HS-27A (cell line): Measurements from ENCODE around the gene KDELR3.

ENCODE experiments used
- DNase-seq: peaks from one replicate; pipeline ENCODE4 v3.0.0-alpha.2; 2012; ENCODE audit warnings: low read depth, missing footprints

The KDELR3 gene

DNA sequence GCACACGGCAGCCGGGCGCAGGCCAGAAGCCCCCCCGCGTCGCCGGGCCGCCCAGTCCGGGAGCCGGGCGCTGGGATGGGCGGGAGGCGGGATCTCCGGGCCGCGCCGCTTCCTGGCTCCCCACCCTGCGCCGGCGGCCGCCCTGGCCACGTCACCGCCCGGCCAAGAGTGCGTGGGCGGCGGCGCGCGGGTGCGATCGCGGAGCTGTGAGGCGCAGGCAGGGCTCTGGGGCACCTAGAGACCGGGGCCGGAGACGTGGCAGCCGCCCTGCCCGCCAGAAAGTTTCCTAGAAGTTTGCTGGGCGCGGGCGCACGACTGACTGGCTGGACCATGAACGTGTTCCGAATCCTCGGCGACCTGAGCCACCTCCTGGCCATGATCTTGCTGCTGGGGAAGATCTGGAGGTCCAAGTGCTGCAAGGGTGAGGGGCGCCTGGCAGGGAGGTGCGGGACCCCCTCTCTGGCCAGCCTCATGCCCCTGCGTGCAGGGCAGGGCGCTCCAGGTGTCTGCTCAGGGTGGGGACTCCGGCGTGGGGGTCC, at the start of gene KDELR3:
TSS of gene KDELR3 (plus strand) at position 193 of the 539 bp plus-strand sequence. CDS start at position 331, 138 bp downstream.
- no peak for DNase-seq

DNA sequence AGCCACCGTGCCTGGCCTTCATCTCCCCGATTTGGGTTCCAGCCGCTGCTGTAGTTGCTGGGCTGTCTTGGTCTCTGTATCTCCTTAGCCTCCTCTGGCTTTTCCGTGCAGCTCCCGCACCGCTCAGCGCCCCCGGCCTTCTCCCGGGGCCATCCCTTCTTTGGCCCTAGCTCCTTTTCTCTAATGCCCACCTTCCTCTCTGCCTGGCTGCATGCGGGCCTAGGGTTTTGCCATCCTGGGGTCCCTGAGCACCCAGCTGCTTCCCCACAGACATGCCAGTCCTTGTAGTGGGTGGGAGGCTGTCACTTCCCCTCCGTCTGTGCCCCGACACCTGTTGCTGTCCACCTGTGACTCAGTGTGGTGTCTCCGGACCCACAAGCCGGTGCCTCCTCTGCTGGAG, 49.3 kb upstream of the KDELR3 start:
- DNase-seq, result no peak

DNA sequence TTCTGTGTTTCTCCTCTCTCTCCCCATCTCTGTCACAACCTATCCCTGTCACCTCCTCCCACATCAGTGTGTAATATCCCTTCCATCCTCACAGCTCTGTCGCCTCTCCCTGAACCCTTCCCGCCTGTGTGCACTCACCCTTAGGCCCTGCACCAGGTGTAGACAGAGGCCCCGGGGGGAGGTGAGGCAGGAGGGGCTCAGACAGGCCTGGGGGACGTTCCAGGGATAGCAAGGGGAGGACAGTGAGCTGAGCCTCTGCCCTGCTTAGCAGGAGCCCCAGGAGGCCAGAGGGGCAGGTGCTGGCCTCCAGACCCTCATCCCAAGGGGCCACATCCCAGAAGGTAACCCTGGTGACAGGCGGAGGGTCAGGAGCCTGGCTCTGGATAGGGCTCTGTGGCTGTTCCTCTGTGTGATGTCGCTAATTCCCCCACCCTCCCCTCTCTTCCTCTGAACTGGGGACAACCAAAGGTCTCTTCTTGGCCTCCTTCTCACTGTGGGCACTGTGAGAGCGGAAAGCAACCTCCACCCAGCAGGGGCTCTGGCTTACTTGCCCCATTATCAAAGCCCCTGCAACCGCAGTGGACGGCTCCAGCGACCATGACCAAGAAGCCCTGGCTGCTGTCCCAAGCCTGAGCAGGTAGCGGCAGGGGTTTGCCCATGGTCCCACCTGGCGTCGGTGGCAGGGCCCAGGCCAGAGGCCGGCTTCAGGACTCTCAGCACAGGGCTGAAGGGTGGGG, 48.6 kb upstream of the KDELR3 start:
- no peak for DNase-seq

DNA sequence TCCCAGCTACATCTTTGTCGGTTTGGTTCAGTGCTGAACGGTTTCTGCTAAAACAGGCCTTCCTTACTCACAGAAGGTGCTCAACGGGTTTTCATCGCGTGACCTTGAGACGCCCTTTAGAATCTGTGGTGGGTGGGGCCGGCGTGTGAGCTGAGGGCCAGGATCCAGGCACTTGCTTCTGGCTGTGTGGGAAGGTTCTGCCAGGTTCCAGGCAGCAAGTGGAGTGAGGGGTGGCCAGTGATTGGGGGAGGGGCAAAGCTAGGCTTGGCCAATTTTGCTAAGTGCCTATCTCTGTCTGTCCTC, 48.1 kb upstream of the KDELR3 start:
- no peak for DNase-seq

DNA sequence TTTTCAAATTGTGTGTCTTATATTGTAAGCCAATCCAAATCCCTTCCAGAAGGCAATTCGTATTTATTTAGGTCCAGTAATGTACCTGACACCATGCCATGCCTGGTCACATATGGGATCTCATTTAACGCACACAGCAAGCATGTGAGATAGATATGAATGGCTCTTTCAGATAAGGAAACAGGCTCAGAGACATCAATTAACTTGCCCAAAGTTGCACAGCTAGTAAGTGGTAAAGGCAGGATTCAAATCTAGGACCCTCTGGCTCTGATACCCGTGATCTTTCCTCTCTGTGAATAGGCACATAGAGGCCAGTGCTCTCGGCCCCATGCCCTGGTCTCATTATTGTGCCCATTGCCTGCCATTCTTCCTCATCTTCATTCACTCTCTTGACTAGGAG, 47.2 kb upstream of the KDELR3 start:
- DNase-seq, result no peak

DNA sequence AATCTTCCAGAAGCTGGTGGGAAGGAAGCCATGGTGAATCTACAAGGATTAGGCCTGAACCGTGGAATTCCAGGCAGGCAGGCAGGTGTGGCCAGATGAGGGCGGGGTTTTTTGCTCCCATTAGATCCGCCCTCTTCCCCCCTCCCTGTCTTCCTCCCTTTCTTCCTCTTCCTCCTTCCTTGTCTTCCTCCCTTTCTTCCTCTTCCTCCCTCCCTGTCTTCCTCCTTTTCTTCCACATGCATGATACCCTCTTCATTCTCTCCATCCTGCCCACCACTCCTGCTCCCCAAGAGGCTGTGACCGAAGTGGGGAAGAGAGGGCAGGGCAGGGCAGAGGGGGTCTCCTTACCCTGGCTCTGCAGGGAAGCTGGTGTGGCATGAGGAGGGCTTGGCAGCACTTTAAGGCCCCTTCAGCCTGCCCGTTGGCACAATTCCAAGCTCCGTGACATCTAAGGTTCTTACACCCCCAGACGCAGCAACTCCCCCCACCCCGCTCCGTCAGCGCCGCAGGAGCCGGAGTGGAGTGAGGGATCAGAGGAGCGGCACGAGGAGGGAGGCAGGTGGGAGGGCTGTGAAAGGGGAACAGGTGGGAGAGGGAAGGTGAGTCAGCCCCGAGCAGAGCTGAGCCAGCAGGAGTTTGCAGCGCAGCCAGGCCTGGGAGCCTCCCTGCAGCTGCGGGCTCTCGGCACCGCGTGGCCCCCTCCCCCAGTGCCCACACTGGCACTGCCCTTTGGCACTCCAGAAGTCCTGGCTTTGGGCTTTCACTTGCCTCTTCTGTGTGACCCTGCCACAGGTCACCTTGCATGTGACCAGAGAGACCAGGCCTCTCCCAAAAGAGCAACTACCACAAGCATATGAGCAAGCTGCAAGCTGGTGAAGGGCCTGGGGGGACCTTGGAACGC, 45.0 kb upstream of the KDELR3 start:
- DNase-seq, result no peak

DNA sequence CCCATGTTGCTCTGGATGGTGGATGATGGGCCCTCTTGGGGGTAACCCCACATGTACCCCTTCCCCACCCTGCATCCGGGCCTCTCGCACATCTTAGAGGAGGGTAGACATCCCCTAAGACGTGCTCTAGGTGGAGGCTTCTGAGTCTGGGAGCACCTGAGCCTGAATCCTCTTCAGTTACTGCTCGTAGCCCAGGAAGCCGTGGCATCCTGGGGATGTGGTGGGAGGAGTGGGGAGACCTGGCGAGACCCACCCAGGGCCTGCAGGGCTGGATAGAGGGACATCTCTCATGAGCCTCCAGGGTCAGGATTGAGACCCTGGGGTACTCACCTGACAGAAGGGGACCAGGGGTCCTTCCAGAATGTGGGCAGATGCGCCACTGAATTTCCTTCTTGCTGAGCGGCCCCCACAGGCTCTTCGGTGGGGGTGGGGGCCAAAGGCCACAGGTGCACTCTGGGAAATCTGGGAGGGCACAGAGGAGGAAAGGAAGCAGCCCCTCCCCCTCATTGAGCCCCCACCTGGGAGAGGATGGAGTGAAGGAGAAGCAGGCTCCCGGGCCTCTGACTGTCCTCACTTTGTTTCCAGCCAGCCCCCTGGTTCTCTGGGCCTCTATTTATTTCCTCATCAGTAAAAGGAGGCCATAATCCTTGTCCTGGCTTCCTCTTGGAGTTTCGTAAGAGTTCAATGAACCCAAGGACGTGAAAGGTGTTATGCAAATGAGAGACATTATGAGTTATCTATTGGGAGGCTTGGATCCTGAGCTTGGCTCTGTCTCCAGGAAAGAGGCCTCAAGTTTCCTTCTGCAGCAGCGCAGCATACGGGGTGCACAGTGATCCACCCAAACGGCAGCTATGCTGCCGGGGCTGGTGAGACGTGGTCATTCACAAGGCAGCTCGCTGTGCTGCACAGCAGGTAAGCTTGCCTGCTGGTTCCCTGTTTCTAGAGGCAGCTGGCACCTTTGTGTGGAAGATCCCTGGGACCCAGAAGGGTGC, 44.1 kb upstream of the KDELR3 start:
- DNase-seq, result no peak

DNA sequence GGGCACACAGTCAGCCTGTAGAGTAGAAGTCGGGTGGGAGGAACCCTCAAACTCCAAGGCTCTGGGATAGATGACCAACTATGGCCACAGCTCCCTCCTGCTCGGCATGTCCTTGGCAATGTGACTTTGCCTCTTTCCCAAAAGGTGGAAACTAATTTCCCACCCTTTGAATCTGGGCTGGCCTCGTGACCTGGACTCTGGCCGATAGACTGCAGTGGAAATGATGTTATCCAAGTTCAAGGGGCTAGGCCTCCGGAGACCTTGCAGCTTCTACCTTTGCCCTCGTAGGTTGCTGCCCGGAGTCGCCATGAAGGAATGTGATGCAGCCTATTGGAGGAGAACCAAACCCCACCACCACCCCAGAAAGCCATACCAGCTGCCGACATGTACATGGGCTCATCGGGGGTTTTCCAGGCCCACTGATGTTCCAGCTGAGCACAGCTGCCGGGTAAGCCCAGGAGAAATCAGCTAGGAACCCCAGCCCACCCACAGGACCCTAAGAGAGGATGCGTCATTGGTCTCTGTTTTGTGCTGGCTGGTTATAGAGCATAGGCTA, 43.3 kb upstream of the KDELR3 start:
- DNase-seq, result no peak

DNA sequence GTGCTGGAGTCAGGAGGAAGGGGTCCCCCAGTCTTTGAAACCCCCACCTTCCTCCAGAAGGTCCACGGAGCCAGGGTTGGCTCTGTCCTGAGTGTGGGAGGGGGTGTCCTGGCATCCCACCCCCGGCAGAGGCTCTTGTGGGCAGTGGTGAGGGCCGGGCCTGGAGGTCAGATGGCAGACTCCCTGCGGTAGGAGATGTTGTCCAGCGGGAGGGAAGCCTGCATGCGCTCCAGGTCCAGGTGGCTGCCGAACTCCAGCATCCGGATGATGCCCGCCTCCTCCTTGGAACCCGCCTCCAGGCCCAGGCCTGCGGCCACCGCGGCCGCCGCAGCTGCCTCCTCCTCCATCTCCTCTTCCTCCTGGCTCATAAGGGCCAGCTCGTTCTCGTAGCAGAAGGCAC, 41.3 kb upstream of the KDELR3 start:
- no peak for DNase-seq

DNA sequence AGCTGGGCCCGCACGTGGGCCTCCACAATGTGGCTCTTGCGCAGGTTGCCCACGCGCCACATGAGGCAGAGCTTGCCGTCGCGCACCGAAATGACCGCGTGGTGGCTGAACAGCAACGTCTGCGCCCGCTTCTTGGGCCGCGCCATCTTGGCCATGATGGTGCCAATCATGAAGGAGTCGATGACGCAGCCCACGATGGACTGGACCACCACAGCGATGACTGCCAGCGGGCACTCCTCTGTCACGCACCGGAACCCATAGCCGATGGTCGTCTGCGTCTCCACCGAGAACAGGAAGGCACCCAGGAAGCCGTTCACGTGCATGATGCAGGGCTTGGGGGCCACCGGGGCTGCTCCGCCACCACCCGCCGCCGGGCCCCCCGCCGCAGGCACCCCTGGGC, 40.4 kb upstream of the KDELR3 start:
- no peak for DNase-seq

DNA sequence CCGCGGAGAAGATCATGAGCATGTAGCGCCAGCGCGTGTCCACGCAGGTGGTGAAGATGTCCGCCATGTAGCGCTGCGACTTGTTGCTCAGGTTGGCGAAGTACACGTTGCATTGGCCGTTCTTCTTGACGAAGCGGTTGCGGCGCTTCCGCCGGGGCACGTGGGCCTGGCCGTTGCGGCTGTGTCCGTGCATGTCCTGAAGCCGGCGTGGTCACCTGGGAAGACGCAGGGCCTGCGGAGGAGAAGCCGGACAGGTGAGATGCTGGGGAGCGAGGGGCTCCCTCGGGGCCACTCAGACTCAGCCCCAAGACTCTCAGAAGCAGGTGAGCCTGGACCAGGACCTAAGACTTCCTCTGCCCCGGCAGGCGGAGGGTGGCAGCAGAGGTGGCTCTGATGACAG, 40.0 kb upstream of the KDELR3 start:
- no peak for DNase-seq

DNA sequence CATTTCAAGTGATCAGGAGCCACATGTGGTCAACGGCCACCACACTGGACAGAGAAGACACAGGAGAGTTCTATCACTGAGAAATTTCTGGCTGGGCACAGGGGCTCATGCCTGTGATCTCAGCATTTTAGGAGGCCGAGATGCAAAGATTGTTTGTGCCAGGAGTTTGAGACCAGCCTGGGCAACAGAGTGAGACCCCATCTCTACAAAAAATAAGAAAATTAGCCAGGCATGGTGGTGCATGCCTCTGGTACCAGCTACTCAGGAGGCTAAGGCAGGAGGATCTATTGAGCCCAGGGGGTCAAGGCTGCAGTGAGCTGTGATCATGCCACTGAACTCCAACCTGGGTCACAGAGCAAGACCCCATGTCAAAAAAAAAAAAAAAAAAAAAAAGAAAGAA, 39.2 kb upstream of the KDELR3 start:
- DNase-seq, result no peak

DNA sequence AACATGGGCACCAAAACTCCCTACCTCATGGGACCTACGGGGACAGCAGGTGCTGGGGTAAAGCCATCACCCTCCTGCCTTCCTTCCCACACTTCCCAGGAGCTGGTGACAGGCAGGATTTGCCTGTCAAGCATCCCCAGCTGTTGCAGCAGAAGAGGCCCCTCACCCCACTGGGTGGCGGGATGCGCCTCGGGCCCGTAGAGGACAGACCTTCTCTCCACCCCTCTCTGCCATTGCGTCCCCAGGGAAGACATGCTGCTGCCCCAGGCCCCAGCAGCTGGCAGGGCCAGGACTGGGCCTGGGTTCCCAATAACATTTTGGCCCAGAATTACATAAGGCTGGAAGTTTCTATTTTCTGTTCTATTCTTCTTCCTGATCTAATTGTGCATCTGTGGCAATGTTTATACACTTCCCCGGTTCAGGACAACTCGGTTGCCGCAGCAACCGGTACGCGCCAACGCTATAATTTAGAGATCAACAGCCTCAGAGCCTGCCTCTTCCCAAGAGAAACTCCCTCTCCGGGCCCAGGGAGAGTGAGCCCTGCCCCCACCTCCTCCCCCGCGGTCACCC, 38.3 kb upstream of the KDELR3 start:
- DNase-seq, result no peak

DNA sequence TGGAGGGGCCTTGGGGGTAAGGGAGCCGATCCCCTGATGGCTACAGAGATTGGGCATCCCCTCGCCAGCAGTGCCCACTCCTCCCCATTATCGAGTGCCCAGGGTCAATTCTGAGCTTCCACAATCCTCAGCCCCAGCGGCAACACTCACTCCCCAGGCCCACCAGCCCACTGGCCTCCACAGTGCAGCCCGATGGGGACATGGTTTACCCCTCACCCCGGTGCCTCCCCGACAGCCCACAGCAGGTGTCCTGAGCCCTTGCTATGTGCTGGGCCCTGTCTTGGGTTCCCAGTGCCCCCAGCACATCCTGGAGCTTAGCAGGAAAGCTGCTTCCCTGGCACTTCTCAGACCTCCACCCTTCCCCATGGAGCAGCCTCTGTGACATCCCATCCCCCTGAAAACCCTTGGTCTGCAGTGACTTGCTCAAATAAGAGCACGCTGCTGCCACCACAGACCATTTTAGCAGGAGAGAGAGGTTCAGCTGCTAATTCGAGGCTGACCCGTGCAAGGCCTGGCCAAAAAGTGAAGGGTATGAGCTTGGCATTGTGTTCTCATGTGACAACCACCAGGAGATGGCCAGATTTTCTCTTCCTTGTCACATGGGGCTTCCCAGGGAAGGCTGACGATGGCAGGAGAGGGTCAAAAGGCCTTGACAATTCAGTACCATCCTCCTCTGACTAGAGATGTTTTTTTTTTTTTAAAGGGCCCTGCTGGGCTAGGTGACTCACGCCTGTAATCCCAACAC, 36.5 kb upstream of the KDELR3 start:
- DNase-seq, result no peak

DNA sequence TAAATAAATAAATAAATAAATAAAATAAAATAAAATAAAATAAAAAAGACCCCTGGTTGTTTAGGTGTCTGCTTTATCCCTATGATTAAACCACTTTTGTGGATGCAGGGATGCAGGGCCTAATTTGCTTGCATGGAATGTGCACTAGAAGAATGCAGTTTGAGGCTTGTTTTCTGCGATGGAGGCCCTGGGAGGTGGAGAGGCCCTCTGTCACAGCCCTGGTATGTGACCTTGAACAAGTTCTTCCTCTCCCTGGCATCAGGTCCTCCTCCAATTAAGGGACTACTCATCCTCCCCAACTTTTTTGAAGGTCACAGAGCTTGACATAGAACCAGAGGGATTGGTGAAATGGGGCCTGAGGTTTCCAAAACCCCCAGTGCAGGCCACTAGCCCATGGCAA, 35.6 kb upstream of the KDELR3 start:
- DNase-seq, result no peak

DNA sequence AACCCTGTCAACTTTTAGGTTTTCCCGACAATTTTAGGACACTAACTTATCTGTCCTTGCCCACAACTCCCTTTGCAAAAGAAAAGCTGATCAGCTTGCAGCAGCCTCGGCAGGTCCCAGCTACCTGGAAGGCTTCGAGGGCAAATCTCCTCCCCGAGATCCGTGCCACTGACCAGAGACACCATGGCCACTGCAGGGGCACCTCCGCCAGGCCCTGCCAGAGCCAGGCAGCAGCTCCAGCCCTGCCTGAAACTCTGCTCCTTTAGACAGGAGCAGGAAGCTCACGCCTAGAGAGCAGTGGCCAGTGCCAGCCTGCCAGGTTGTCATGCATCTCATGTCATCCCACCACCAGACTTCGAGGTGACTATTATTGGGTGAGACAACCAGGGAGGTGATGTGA, 34.0 kb upstream of the KDELR3 start:
- DNase-seq, result no peak

DNA sequence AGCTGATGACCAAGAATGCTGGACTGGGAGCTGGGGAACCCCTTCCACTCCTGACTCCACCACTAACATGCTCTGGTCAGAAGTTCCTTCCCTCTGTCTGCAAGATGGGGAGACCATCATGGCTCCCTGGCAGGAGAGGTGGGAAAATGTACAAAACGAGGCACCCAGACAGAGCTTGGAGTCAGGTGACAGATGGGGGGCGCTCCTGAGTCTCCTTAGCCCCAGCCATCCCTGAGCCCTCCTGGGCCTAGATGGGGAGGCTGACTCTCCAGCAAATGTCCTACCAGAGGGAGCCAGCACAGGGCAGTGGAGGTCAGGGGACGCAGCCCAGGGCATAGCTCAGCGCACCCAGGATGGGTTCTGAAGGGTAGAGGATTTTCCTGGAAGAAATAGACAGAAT, 32.9 kb upstream of the KDELR3 start:
- DNase-seq, result no peak

DNA sequence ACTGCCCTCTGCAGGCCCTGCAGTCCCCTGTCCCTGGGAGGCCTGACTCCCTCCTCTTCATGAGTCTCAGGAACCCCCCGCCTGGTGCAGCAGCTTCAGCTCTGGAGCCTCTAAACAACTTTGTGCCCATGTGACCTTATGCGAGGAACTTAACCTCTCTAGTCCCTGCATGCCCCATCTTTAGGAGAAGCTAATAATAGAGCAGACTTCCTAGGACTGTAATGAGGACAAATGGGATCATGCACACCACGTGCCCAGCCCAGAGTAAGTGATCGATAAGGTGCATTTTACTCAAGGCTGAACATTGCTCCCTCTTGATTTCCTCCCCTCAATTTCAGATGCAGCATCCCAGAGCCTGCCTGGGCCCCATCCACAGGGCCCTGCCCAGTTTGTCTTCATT, 31.9 kb upstream of the KDELR3 start:
- DNase-seq, result no peak

DNA sequence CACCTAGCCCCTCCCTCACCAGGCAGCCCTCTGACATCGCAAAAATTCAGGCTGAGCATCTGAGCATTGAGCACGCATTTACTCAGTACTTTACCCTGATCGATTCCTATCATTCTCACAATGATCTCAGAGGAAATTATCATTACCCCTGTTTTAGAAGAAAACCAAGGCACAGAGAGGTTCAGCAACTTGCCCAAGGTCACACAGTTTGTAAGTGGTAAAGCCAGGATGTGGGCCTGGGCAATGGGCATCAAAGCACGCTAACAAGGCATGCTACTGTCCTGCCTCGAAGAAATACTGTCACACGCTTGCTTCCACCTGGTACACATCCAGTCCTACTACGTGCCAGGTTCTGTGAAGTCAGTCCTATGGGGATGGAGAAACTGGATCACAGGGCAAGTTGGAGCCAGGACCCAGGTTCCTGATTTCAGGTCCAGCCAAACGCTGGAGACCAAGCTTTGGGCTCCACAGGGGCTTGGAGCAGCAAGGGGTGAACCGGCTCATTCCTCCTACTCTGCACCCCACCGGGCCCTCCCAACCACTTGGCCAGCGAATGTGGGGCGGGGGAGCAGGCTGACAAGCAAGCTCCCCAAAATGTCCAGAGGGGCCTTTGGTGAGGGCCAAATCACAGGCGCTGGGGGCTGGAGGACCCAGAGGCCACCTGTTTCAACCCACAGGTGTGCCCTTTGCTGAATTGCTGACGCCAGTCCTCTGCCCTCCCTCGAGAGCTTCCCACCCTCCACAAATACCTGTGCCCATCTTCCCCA, 31.1 kb upstream of the KDELR3 start:
- DNase-seq, result no peak

DNA sequence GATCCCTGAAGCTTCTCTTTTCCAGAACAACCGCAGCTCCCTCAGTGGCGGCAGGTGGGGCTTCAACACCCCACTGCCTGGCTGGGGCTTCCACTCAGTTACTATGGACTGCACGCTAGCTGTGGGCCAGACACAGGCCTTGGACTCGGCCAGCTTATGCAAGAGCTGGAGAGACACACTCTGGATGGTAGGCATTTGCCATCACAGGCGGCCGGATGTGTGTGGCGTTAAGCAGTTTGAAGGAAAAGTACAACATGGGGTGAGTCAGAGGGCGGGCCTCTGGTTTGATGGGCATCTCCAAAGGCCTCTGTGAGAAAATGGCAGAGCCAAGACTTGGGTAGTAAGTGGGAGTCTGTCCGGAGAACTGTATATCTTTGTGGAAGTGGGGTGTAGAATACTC, 30.5 kb upstream of the KDELR3 start:
- no peak for DNase-seq
